H1 (cell line): ENCODE data around the gene SEC11A. TPM values are rescaled to one million over a fixed set of nuclear protein-coding genes. Genes with fewer than 3 reads are reported as not detected.

Experiments
- CTCF ChIP-seq, 3 experiments: IDR thresholded peaks; 1 replicate in 2 of 3; 2 replicates in 1 of 3; pipeline versions ENCODE4 v1.5.1 to v1.6.1; 2011; ENCODE audit warnings: low read length in 3 of 3, mild to moderate bottlenecking in 3 of 3, inconsistent platforms in 2 of 3, low read depth in 1 of 3, moderate library complexity in 1 of 3; ENCODE audit not compliant: insufficient read depth in 1 of 3; ENCODE audit errors: control extremely low read depth in 1 of 3
- EGR1 ChIP-seq: IDR thresholded peaks from 2 replicates; pipeline ENCODE4 v1.6.1; 2011; ENCODE audit warnings: low read depth, low read length, borderline replicate concordance
- GABPA ChIP-seq: IDR thresholded peaks from 2 replicates; pipeline ENCODE4 v1.6.1; 2011; ENCODE audit warnings: mild to moderate bottlenecking, low read length, moderate library complexity, borderline replicate concordance; ENCODE audit not compliant: insufficient read depth
- HDAC2 ChIP-seq, 2 experiments: fragments of 300-600 bp in 1 of 2; sonication (generic) in 1 of 2; IDR thresholded peaks; 2 replicates each; pipeline ENCODE4 v1.6.1; 2011 to 2012; ENCODE audit warnings: low read depth in 2 of 2, low read length in 2 of 2, mild to moderate bottlenecking in 2 of 2, moderate library complexity in 2 of 2, borderline replicate concordance in 1 of 2, inconsistent platforms in 1 of 2
- KDM4A ChIP-seq: IDR thresholded peaks from one replicate; pipeline ENCODE4 v1.7.1; 2012; ENCODE audit warnings: low read depth, mild to moderate bottlenecking, moderate library complexity, low read length, inconsistent platforms; ENCODE audit not compliant: severe bottlenecking
- POLR2AphosphoS5 ChIP-seq: IDR thresholded peaks from 2 replicates; pipeline ENCODE4 v1.6.1; 2011; ENCODE audit warnings: low read depth, low read length
- RAD21 ChIP-seq, 2 experiments: IDR thresholded peaks in 1 of 2; conservative IDR thresholded peaks in 1 of 2; 2 replicates each; pipeline ENCODE4 v1.6.1; 2011; ENCODE audit warnings: low read depth in 2 of 2, low read length in 2 of 2, improper control_type of control experiment in 1 of 2, inconsistent platforms in 1 of 2, mild to moderate bottlenecking in 1 of 2, moderate library complexity in 1 of 2
- RBBP5 ChIP-seq: IDR thresholded peaks from 2 replicates; pipeline ENCODE4 v1.7.1; 2012; ENCODE audit warnings: low read depth, mild to moderate bottlenecking, inconsistent platforms, low read length, moderate library complexity, borderline replicate concordance
- SIN3A ChIP-seq, 2 experiments: IDR thresholded peaks in 1 of 2; conservative IDR thresholded peaks in 1 of 2; 2 replicates each; pipeline ENCODE4 v1.6.1; 2011 to 2012; ENCODE audit warnings: low read length in 2 of 2, improper control_type of control experiment in 1 of 2, low read depth in 1 of 2, mild to moderate bottlenecking in 1 of 2
- TAF1 ChIP-seq: IDR thresholded peaks from 2 replicates; pipeline ENCODE4 v1.6.1; 2011; ENCODE audit warnings: mild to moderate bottlenecking, low read depth, low read length
- TAF7 ChIP-seq: optimal IDR thresholded peaks from 2 replicates; pipeline ENCODE3; 2011; ENCODE audit warnings: low read depth, mild to moderate bottlenecking, inconsistent platforms, low read length, moderate library complexity, borderline replicate concordance
- TCF12 ChIP-seq: IDR thresholded peaks from 2 replicates; pipeline ENCODE4 v1.6.1; 2011; ENCODE audit warnings: low read depth, mild to moderate bottlenecking, low read length
- ZNF274 ChIP-seq: IDR thresholded peaks from 2 replicates; pipeline ENCODE4 v1.7.0; 2012; ENCODE audit warnings: low read length, borderline replicate concordance; ENCODE audit errors: extremely low read depth
- polyA plus RNA-seq, 7 experiments: library from polyadenylated mRNA; depleted of rRNA in 3 of 7; stranded (reverse) in 5 of 7; unstranded in 2 of 7; fragments of >200 nt in 5 of 7; fragments of 200-250 nt in 2 of 7; gene quantifications; 1 replicate in 5 of 7; 2 replicates in 1 of 7; 4 replicates in 1 of 7; pipeline versions ENCODE4 v1.2.1 to v1.2.3, GENCODE V29; 2011 to 2013; ENCODE audit warnings: missing spikeins in 2 of 7, mixed read lengths in 2 of 7
- total RNA-seq: library from RNA; stranded (reverse); fragmentation: NEBNext Ultra II Directional; extraction: Animal tissue kit (Norgen Biotek cat#: 25700); gene quantifications from 2 replicates; pipeline ENCODE4 v1.2.1, GENCODE V29; 2021

Gene SEC11A
- total and polyA plus RNA-seq, 2 of the 8 experiments (the other 6 are each of a cell fraction or from before 2014, with no cell fraction given), result 268 to 316 TPM

GRCh38 chr15:84658080-84658787 lies 57.7 kb downstream of the SEC11A start, which contains the start of gene NMB (continued):
- TF ChIP-seq EGR1, result peak; percentile 50; the same call in 1 of the 2 replicates
- TF ChIP-seq TCF12, result no peak
- peak; percentile 52 for TF ChIP-seq TAF7
- TF ChIP-seq GABPA, result peak; percentile 57
- no peak for TF ChIP-seq ZNF274
- peak; percentile 46; the same call in 1 of the 2 replicates for TF ChIP-seq TAF1
- TF ChIP-seq CTCF (IDR thresholded peaks at IDR 0.05; ENCODE audit: control extremely low read depth in 1 of 3, insufficient read depth in 1 of 3, low read depth in 1 of 3, low read length in 3 of 3), result peak; percentile 62 to 98 (median 62)
- peak; percentile 26; the same call in 1 of the 2 replicates for TF ChIP-seq POLR2AphosphoS5
- TF ChIP-seq HDAC2 (IDR thresholded peaks at IDR 0.05; ENCODE audit: borderline replicate concordance in 1 of 2, low read depth in 2 of 2, low read length in 2 of 2), result peak in 1 of 2 experiments; percentile 38; a peak in 1 of 4 replicates
- TF ChIP-seq RAD21 (IDR thresholded peaks at IDR 0.05 in 1 of 2, conservative IDR thresholded peaks at IDR 0.05 in 1 of 2; ENCODE audit: low read depth in 2 of 2, low read length in 2 of 2), result peak; percentile 43 to 63; a peak in 3 of 4 replicates
- TF ChIP-seq KDM4A, result peak; percentile 47
- peak; percentile 7 to 64; a peak in 1 of 4 replicates for TF ChIP-seq SIN3A (conservative IDR thresholded peaks at IDR 0.05 in 1 of 2, IDR thresholded peaks at IDR 0.05 in 1 of 2; ENCODE audit: low read depth in 1 of 2, low read length in 2 of 2)
- no peak; the same call in 1 of the 2 replicates for TF ChIP-seq RBBP5
